Astrocyte of the spinal cord (primary cell): ENCODE data around the gene CLCN3.

Source experiments
- DNase-seq: peaks from one replicate; pipeline ENCODE4 v3.0.0; 2011; ENCODE audit warnings: low read depth, low spot score
- H3K4me3 ChIP-seq: 2 replicates; pipeline ENCODE4 v1.5.1; 2011; ENCODE audit warnings: low read depth, mild to moderate bottlenecking, low read length, moderate library complexity
- in situ Hi-C: cut with HindIII; loops from 2 replicates; pipeline ENCODE4 v1.10.0; 2017; ENCODE audit warnings: low sequenced_read_pairs
- TF ChIP-seq, protein P1 (sequence below): IDR thresholded peaks from 2 replicates; pipeline ENCODE4 v1.5.1; 2012; ENCODE audit warnings: low read depth, mild to moderate bottlenecking, low read length, inconsistent platforms

The CLCN3 gene

GRCh38 chr4:169682372-169683047, 62.1 kb downstream of the CLCN3 start:
- H3K4me3 ChIP-seq: no peak overlapping the region
- in situ Hi-C loops: no loop called here
- no peak for DNase-seq
- TF ChIP-seq, protein P1, sequence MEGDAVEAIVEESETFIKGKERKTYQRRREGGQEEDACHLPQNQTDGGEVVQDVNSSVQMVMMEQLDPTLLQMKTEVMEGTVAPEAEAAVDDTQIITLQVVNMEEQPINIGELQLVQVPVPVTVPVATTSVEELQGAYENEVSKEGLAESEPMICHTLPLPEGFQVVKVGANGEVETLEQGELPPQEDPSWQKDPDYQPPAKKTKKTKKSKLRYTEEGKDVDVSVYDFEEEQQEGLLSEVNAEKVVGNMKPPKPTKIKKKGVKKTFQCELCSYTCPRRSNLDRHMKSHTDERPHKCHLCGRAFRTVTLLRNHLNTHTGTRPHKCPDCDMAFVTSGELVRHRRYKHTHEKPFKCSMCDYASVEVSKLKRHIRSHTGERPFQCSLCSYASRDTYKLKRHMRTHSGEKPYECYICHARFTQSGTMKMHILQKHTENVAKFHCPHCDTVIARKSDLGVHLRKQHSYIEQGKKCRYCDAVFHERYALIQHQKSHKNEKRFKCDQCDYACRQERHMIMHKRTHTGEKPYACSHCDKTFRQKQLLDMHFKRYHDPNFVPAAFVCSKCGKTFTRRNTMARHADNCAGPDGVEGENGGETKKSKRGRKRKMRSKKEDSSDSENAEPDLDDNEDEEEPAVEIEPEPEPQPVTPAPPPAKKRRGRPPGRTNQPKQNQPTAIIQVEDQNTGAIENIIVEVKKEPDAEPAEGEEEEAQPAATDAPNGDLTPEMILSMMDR: no peak

DNA sequence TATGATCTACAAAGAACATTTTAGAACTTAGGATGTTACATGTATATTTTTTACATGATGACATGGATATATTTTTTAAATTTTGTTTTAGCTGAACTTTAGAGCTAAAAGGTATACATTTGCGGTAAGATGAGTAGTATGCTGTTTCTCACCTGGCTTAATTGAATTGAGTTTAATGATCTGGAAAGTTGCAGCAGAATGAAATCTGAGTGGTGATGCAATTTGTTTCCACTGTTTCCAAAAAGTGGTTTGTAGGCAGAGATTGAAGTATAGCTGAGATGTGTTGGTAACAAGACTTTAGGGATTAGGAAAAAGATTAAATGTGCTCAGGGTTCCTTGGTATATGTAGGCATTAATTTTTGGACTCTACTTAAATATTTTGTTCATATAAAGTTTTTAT, 69.3 kb downstream of the CLCN3 start:
- TF ChIP-seq, protein P1: no peak
- in situ Hi-C loops: no loop called here
- no peak for DNase-seq
- no peak overlapping the region for H3K4me3 ChIP-seq

- in situ Hi-C loops: no loop called here
- H3K4me3 ChIP-seq: no peak overlapping the region
- no peak for DNase-seq
- TF ChIP-seq, protein P1: no peak
Measured at GRCh38 chr4:169690787-169691186, 70.4 kb downstream of the CLCN3 start.

DNA sequence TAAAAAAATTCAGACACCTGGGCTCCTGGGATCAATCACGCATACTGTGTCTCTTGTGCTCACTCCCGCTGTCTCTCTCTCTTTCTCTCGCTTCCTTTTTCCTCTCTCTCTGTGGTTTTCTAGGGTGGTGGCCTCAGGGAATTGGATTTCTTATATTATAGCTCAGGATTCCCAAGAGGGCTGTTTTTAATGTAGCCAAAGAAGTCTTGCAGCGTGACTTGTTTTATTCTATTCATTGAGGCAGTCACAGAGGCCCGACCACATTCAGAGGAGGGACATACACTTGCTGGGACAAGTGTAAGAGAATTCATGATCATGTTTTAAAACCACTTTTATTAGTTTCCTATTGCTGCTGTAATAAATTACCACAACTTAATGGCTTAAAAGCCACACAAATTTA, 78.0 kb downstream of the CLCN3 start:
- DNase-seq: no peak
- in situ Hi-C loops: no loop called here
- TF ChIP-seq, protein P1: no peak
- H3K4me3 ChIP-seq: no peak overlapping the region

DNA sequence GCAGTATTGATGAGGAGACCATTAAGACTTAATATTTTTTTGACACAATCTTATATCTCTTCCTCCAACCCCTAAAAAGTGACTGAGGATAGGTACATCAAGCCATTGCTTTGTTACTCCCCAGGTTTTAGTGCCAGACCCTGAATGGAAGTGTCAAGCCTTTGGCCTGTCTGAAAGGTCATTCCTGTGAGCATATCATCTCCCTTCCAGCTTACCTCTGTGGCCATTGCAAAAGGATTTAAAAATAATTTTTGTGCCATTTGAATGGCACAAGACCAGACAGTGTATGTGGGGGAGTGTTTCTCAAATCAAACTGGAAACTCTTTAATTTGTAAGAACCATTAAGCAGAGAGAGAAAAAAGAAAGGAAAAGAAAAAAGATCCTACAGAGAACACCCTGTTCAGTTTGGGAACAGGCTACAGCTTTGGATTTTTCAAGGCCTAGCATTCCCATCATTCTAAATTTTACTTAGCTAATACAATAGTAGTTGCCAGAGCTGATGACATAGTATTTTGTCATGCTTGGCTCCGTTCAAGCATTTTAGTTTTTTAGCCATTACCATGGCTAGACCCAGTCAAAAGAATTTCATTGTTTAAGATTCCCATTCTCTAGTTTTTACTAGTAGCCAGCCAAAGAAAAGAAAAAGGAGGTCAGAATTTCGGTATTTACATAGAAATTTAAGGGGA, 87.7 kb downstream of the CLCN3 start:
- DNase-seq: peak; percentile 48
- in situ Hi-C loops: no loop called here
- H3K4me3 ChIP-seq: no peak overlapping the region
- TF ChIP-seq, protein P1: no peak

DNA sequence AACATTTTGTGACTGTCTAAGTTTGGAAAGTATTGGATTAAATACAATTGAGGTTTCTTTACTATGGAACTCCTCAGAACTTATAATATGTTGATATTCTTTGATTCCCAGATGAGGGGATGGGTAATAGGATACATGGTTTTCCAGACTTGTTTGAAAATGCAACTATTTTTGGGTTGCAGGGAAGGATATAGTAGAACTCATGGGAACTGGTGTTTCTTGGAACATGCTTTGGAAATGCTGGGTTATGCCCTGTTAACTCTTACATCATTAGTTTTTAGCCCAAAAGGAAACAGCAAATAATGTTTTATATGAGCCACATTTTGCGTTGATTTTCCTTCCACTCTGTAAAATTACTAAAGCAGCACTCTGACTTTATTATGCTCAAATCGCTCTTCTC, 95.4 kb downstream of the CLCN3 start:
- no peak for DNase-seq
- in situ Hi-C loops: no loop called here
- H3K4me3 ChIP-seq: no peak overlapping the region
- TF ChIP-seq, protein P1: no peak
